GM12891 (cell line): ENCODE data around the gene INPP5D.
"Not testable (repeated sequence)": the region's sequence is repeated elsewhere in the genome, so short reads cannot be mapped to it uniquely, and the experiment has no call there.

ENCODE experiments used
- PAX5 ChIP-seq: IDR thresholded peaks from 2 replicates; pipeline ENCODE4 v1.6.1; 2011; ENCODE audit warnings: low read length, moderate library complexity, mild to moderate bottlenecking; ENCODE audit not compliant: insufficient read depth, severe bottlenecking
- POLR2A ChIP-seq: IDR thresholded peaks from 2 replicates; pipeline ENCODE4 v1.6.1; 2011; ENCODE audit warnings: low read depth, low read length, control low read depth
- POLR2AphosphoS5 ChIP-seq: IDR thresholded peaks from 2 replicates; pipeline ENCODE4 v1.6.1; 2011; ENCODE audit warnings: low read depth, low read length, control low read depth
- POU2F2 ChIP-seq: IDR thresholded peaks from 2 replicates; pipeline ENCODE4 v1.6.1; 2011; ENCODE audit warnings: low read depth, mild to moderate bottlenecking, control low read depth, low read length, moderate library complexity
- TAF1 ChIP-seq: IDR thresholded peaks from 2 replicates; pipeline ENCODE4 v1.6.1; 2011; ENCODE audit warnings: low read depth, low read length, control low read depth

DNA sequence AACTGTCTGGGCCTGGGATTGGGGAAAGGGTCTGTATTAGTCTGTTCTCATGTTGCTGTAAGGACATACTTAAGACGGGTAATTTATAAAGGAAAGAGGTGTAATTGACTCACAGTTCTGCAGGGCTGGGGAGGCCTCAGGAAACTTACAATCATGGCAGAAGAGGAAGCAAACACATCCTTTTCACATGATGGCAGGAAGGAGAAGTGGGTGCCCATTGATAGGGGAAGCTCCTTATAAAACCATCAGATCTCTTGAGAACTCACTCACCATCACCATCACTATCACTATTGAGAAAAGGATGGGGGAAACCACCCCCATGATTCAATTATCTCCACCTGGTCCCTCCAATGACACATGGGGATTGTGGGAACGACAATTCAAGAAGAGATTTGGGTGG lies 130.9 kb downstream of the INPP5D start:
- not testable (repeated sequence) for TF ChIP-seq POLR2A, POLR2AphosphoS5, TAF1, PAX5, POU2F2
